ENCODE results near the gene TMEM132C.

- 0 out of 2 replicates have a peak, but pooled peaks have one; percentile 25 for TF ChIP-seq POLR2AphosphoS5 (IDR thresholded peaks at IDR 0.05; ENCODE audit: low read depth, low read length)
- TF ChIP-seq TAF1 (IDR thresholded peaks at IDR 0.05; ENCODE audit: borderline replicate concordance, insufficient read depth, low read length) = no peak
- TF ChIP-seq FOXP2 (optimal IDR thresholded peaks at IDR 0.05; ENCODE audit: borderline replicate concordance, extremely low read depth, extremely low read length, insufficient read depth) = no peak
- TF ChIP-seq REST (IDR thresholded peaks at IDR 0.05; ENCODE audit: insufficient read depth in 1 of 2, low read depth in 2 of 2, low read length in 2 of 2) = no peak
Observed at GRCh38 chr12:128612150-128612850, 345.3 kb downstream of the TMEM132C start.
